ENCODE measurements around the gene BCAR3.

Gene BCAR3

DNA sequence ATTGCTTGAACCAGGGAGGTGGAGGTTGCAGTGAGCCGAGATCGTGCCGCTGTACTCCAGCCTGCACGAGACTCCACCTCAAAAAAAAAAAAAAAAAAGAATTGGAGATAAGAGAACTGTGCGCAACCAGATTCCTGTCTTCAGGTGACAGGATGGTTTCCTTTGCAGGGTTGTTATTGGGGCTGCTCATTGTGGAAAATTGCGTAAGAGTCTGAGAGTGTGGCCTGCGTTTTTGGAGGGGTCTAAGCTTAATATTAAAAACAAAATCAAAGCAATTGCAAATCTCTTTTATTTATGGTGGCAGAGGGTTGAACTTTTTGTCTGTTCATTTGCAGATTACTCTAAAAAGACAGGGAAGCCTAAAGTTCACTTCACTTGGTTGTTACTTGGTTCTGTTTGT, 36.0 kb upstream of the BCAR3 start:
- H3K4me3 ChIP-seq (ENCODE audit: extremely low read depth, insufficient read depth, low read length, poor library complexity, severe bottlenecking), result no peak overlapping the region
- peaks cover 27% of the 10 kb centered on the region for H3K4me1 ChIP-seq (ENCODE audit: control insufficient read depth, insufficient read depth, low read length, poor library complexity, severe bottlenecking)
- peaks cover 8% of the 10 kb centered on the region for H3K9me3 ChIP-seq (ENCODE audit: control insufficient read depth, low read length)
- 100% methylated on average over 1 of the region's 7 CpGs; no CpG with 5 or more reads in 1 of the 2 experiments for WGBS, 2 experiments (ENCODE audit: insufficient coverage in 2 of 2)
- no peaks in the 10 kb centered on the region for H3K36me3 ChIP-seq (ENCODE audit: control insufficient read depth, insufficient read depth, low read length)
- H3K27ac ChIP-seq (ENCODE audit: low read depth, low read length, severe bottlenecking), result no peak overlapping the region

GRCh38 chr1:93716941-93717368, 35.3 kb upstream of the BCAR3 start:
- 87% methylated on average over 2 of the region's 2 CpGs; no CpG with 5 or more reads in 1 of the 2 experiments for WGBS, 2 experiments (ENCODE audit: insufficient coverage in 2 of 2)
- Histone ChIP-seq H3K9me3 (ENCODE audit: control insufficient read depth, low read length) (peaks cover 8% of the 10 kb centered on the region), H3K4me3 (ENCODE audit: extremely low read depth, insufficient read depth, low read length, poor library complexity, severe bottlenecking) (no peak overlapping the region), H3K36me3 (ENCODE audit: control insufficient read depth, insufficient read depth, low read length) (no peaks in the 10 kb centered on the region), H3K27ac (ENCODE audit: low read depth, low read length, severe bottlenecking) (no peak overlapping the region), H3K4me1 (ENCODE audit: control insufficient read depth, insufficient read depth, low read length, poor library complexity, severe bottlenecking) (peaks cover 27% of the 10 kb centered on the region)

- H3K4me3 ChIP-seq (ENCODE audit: extremely low read depth, insufficient read depth, low read length, poor library complexity, severe bottlenecking), result no peak overlapping the region
- H3K36me3 ChIP-seq (ENCODE audit: control insufficient read depth, insufficient read depth, low read length), result no peaks in the 10 kb centered on the region
- H3K9me3 ChIP-seq (ENCODE audit: control insufficient read depth, low read length), result peaks cover 8% of the 10 kb centered on the region
- WGBS, 2 experiments (ENCODE audit: insufficient coverage in 2 of 2), result 100% methylated on average over 1 of the region's 1 CpG; no CpG with 5 or more reads in 1 of the 2 experiments
- no peak overlapping the region for H3K27ac ChIP-seq (ENCODE audit: low read depth, low read length, severe bottlenecking)
- peaks cover 21% of the 10 kb centered on the region for H3K4me1 ChIP-seq (ENCODE audit: control insufficient read depth, insufficient read depth, low read length, poor library complexity, severe bottlenecking)
Measured at GRCh38 chr1:93716163-93716562, 34.5 kb upstream of the BCAR3 start.

GRCh38 chr1:93715529-93716126, 34.0 kb upstream of the BCAR3 start:
- WGBS, 2 experiments (ENCODE audit: insufficient coverage in 2 of 2), result 75 to 86% methylated on average over 3 to 7 of the region's 10 CpGs
- no peak overlapping the region for H3K4me3 ChIP-seq (ENCODE audit: extremely low read depth, insufficient read depth, low read length, poor library complexity, severe bottlenecking)
- no peak overlapping the region for H3K27ac ChIP-seq (ENCODE audit: low read depth, low read length, severe bottlenecking)

GRCh38 chr1:93714356-93714755, 32.7 kb upstream of the BCAR3 start:
- H3K4me1 ChIP-seq (ENCODE audit: control insufficient read depth, insufficient read depth, low read length, poor library complexity, severe bottlenecking), result peaks cover 25% of the 10 kb centered on the region
- no peak overlapping the region for H3K4me3 ChIP-seq (ENCODE audit: extremely low read depth, insufficient read depth, low read length, poor library complexity, severe bottlenecking)
- no peaks in the 10 kb centered on the region for H3K36me3 ChIP-seq (ENCODE audit: control insufficient read depth, insufficient read depth, low read length)
- no peak overlapping the region for H3K27ac ChIP-seq (ENCODE audit: low read depth, low read length, severe bottlenecking)
- peaks cover 8% of the 10 kb centered on the region for H3K9me3 ChIP-seq (ENCODE audit: control insufficient read depth, low read length)
- WGBS, 2 experiments (ENCODE audit: insufficient coverage in 2 of 2), result no CpG with 5 or more reads among the region's 1 CpG

More at GRCh38 chr1:93715529-93716126, 34.0 kb upstream of the BCAR3 start:
- peaks cover 8% of the 10 kb centered on the region for H3K9me3 ChIP-seq (ENCODE audit: control insufficient read depth, low read length)
- H3K4me1 ChIP-seq (ENCODE audit: control insufficient read depth, insufficient read depth, low read length, poor library complexity, severe bottlenecking), result peaks cover 18% of the 10 kb centered on the region
- no peaks in the 10 kb centered on the region for H3K36me3 ChIP-seq (ENCODE audit: control insufficient read depth, insufficient read depth, low read length)

DNA sequence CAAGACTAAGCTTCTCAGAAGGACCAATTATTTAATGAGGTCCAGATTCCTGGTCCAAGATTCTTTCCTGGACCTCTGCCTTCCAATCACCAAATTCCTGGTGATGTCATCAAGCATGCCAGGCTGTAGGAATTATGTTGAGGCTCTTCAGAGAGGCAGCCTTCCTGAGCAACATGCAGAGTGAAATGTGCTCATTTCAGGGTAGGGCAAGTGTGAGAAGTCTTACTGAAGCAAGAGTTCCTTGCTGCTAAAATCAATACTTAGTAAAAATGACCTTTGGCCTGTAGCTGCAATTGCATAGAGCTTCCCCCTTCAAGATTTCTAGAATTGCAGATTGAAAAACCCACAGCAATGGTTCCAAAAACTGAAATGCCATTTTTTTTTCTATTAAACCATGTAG, 31.7 kb upstream of the BCAR3 start:
- Histone ChIP-seq H3K4me1 (ENCODE audit: control insufficient read depth, insufficient read depth, low read length, poor library complexity, severe bottlenecking) (peaks cover 35% of the 10 kb centered on the region), H3K36me3 (ENCODE audit: control insufficient read depth, insufficient read depth, low read length) (no peaks in the 10 kb centered on the region), H3K9me3 (ENCODE audit: control insufficient read depth, low read length) (peaks cover 8% of the 10 kb centered on the region), H3K4me3 (ENCODE audit: extremely low read depth, insufficient read depth, low read length, poor library complexity, severe bottlenecking) (no peak overlapping the region), H3K27ac (ENCODE audit: low read depth, low read length, severe bottlenecking) (no peak overlapping the region)

GRCh38 chr1:93712741-93713140, 31.1 kb upstream of the BCAR3 start:
- Histone ChIP-seq H3K9me3 (ENCODE audit: control insufficient read depth, low read length) (peaks cover 8% of the 10 kb centered on the region), H3K27ac (ENCODE audit: low read depth, low read length, severe bottlenecking) (no peak overlapping the region), H3K4me1 (ENCODE audit: control insufficient read depth, insufficient read depth, low read length, poor library complexity, severe bottlenecking) (peaks cover 41% of the 10 kb centered on the region), H3K4me3 (ENCODE audit: extremely low read depth, insufficient read depth, low read length, poor library complexity, severe bottlenecking) (no peak overlapping the region), H3K36me3 (ENCODE audit: control insufficient read depth, insufficient read depth, low read length) (no peaks in the 10 kb centered on the region)
- WGBS, 2 experiments (ENCODE audit: insufficient coverage in 2 of 2), result 100% methylated on average over 1 to 2 of the region's 2 CpGs

- Histone ChIP-seq H3K27ac (ENCODE audit: low read depth, low read length, severe bottlenecking) (no peak overlapping the region), H3K9me3 (ENCODE audit: control insufficient read depth, low read length) (no peaks in the 10 kb centered on the region), H3K4me3 (ENCODE audit: extremely low read depth, insufficient read depth, low read length, poor library complexity, severe bottlenecking) (no peak overlapping the region), H3K4me1 (ENCODE audit: control insufficient read depth, insufficient read depth, low read length, poor library complexity, severe bottlenecking) (peaks cover 42% of the 10 kb centered on the region), H3K36me3 (ENCODE audit: control insufficient read depth, insufficient read depth, low read length) (no peaks in the 10 kb centered on the region)
- 78 to 82% methylated on average over 8 to 9 of the region's 10 CpGs for WGBS, 2 experiments (ENCODE audit: insufficient coverage in 2 of 2)
Measured at GRCh38 chr1:93710499-93711453, 29.1 kb upstream of the BCAR3 start.

GRCh38 chr1:93708734-93709481, 27.3 kb upstream of the BCAR3 start:
- Histone ChIP-seq H3K4me3 (ENCODE audit: extremely low read depth, insufficient read depth, low read length, poor library complexity, severe bottlenecking) (no peak overlapping the region), H3K9me3 (ENCODE audit: control insufficient read depth, low read length) (no peaks in the 10 kb centered on the region), H3K4me1 (ENCODE audit: control insufficient read depth, insufficient read depth, low read length, poor library complexity, severe bottlenecking) (peaks cover 42% of the 10 kb centered on the region), H3K36me3 (ENCODE audit: control insufficient read depth, insufficient read depth, low read length) (no peaks in the 10 kb centered on the region), H3K27ac (ENCODE audit: low read depth, low read length, severe bottlenecking) (peak overlapping the region; percentile 41)
- WGBS, 2 experiments (ENCODE audit: insufficient coverage in 2 of 2), result 68 to 73% methylated on average over 6 of the region's 9 CpGs

DNA sequence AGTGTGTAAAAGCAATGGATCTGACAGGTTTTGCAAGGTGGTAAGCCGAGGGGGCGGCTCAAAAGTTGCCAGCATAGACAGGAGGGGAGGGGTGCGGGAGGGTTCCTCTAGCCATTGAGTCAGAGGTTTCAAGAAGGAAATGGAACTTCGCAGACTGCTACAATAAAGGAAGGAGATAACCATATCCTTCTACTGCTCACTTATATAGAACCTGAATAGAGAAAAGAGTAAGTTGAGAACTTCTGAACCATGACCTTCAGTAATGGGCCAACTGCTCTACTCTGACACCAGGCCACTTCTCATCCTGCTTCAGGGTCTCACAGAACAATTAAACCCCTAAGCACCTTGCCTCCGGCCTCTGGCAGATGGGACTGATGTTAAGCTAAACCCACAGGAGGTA, 26.3 kb upstream of the BCAR3 start:
- Histone ChIP-seq H3K36me3 (ENCODE audit: control insufficient read depth, insufficient read depth, low read length) (no peaks in the 10 kb centered on the region), H3K4me3 (ENCODE audit: extremely low read depth, insufficient read depth, low read length, poor library complexity, severe bottlenecking) (no peak overlapping the region), H3K27ac (ENCODE audit: low read depth, low read length, severe bottlenecking) (no peak overlapping the region), H3K4me1 (ENCODE audit: control insufficient read depth, insufficient read depth, low read length, poor library complexity, severe bottlenecking) (peaks cover 45% of the 10 kb centered on the region), H3K9me3 (ENCODE audit: control insufficient read depth, low read length) (no peaks in the 10 kb centered on the region)
- 100% methylated on average over 3 of the region's 5 CpGs for WGBS, 2 experiments (ENCODE audit: insufficient coverage in 2 of 2)

Data from mesodermal cell (in vitro differentiated cells).